ENCODE results near the gene IGLL5. TPM values are rescaled to one million over a fixed set of nuclear protein-coding genes. Genes with fewer than 3 reads are reported as not detected.
A peak's percentile ranks its signal among the peaks of the same experiment; 100 is the strongest.

Gene IGLL5
- total and polyA plus RNA-seq, 8 donors: 0.23 to 10.6 (median 0.49) TPM; not detected in 1

- Histone ChIP-seq H3K27ac (no peak overlapping the region), H3K9me3 (no peaks in the 10 kb centered on the region), H3K27me3 (peaks cover 0 to 54% of the 10 kb centered on the region in 2 donors), H3K36me3 (no peaks in the 10 kb centered on the region), H3K4me1 (no peaks in the 10 kb centered on the region), H3K4me3 (no peak overlapping the region)
- intact Hi-C loops (cut with DNase I): no loop called here
- no peak for DNase-seq
- TF ChIP-seq CTCF (IDR thresholded peaks at IDR 0.05): peak in 1 of 2 donors; percentile 36
- no peak for ATAC-seq
Measured at GRCh38 chr22:22855617-22856308, 31.9 kb upstream of the IGLL5 start.

GRCh38 chr22:22856364-22856763 is 31.3 kb upstream of the IGLL5 start:
- Histone ChIP-seq H3K36me3 (no peaks in the 10 kb centered on the region), H3K27ac (no peak overlapping the region), H3K9me3 (no peaks in the 10 kb centered on the region), H3K4me1 (no peaks in the 10 kb centered on the region), H3K4me3 (no peak overlapping the region), H3K27me3 (peaks cover 0 to 52% of the 10 kb centered on the region in 2 donors)
- no peak for TF ChIP-seq CTCF (IDR thresholded peaks at IDR 0.05)
- DNase-seq (no peak), ATAC-seq (no peak)
- intact Hi-C loops (cut with DNase I): no loop called here

- no peaks in the 10 kb centered on the region for H3K9me3 ChIP-seq
- H3K36me3 ChIP-seq: no peaks in the 10 kb centered on the region
- peaks cover 0 to 47% of the 10 kb centered on the region in 2 donors for H3K27me3 ChIP-seq
- H3K4me3 ChIP-seq: no peak overlapping the region
- TF ChIP-seq CTCF (IDR thresholded peaks at IDR 0.05): no peak
- no peaks in the 10 kb centered on the region for H3K4me1 ChIP-seq
- H3K27ac ChIP-seq: no peak overlapping the region
- no peak for ATAC-seq
- intact Hi-C loops (cut with DNase I): no loop called here
- no peak for DNase-seq
Measured at GRCh38 chr22:22856885-22857606, 30.6 kb upstream of the IGLL5 start.

- no peak for DNase-seq
- Histone ChIP-seq H3K27me3 (peaks cover 0 to 43% of the 10 kb centered on the region in 2 donors), H3K4me1 (no peaks in the 10 kb centered on the region), H3K27ac (no peak overlapping the region), H3K4me3 (no peak overlapping the region), H3K36me3 (no peaks in the 10 kb centered on the region), H3K9me3 (no peaks in the 10 kb centered on the region)
- intact Hi-C loops (cut with DNase I): no loop called here
- no peak for ATAC-seq
- no peak for TF ChIP-seq CTCF (IDR thresholded peaks at IDR 0.05)
Measured at GRCh38 chr22:22857607-22858558, 29.7 kb upstream of the IGLL5 start.

Measured in left lung (tissue), 10 donors.